Natural killer cell treated with Interleukin-12 subunit alpha and Interleukin-12 subunit beta and Interleukin-15 and Interleukin-18, amount 100 ng/mL, for 72 hours (primary cell): ENCODE measurements around the gene SH2B3. TPM values are rescaled to one million over a fixed set of nuclear protein-coding genes. Genes with fewer than 3 reads are reported as not detected.

ENCODE experiments used
- ATAC-seq, 2 donors: fragments of 150-1000 bp; cut with Tn5 transposase in 1 of 2; sonication (Bioruptor Pico), chemical (Tn5 transposase) in 1 of 2; 2 replicates each; pipeline ENCODE4 v1.10.0; 2021
- DNase-seq: peaks from one replicate; pipeline ENCODE4 v3.0.0; 2022; ENCODE audit warnings: low spot score
- H3K27ac Mint-ChIP-seq, 2 donors: 1 replicate in 1 of 2; 2 replicates in 1 of 2; pipeline ENCODE4 v1.8.0; 2022; ENCODE audit warnings: mixed read lengths in 2 of 2, mild to moderate bottlenecking in 1 of 2, moderate library complexity in 1 of 2
- H3K27me3 Mint-ChIP-seq, 2 donors: 1 replicate in 1 of 2; 2 replicates in 1 of 2; pipeline ENCODE4 v1.8.0; 2022; ENCODE audit warnings: mixed read lengths in 2 of 2
- H3K36me3 Mint-ChIP-seq: one replicate; pipeline ENCODE4 v1.8.0; 2022; ENCODE audit warnings: mixed read lengths
- H3K4me1 Mint-ChIP-seq, 2 donors: 1 replicate in 1 of 2; 2 replicates in 1 of 2; pipeline ENCODE4 v1.8.0; 2022; ENCODE audit warnings: low read depth in 2 of 2, mixed read lengths in 2 of 2, mild to moderate bottlenecking in 1 of 2
- H3K4me3 Mint-ChIP-seq: one replicate; pipeline ENCODE4 v1.8.0; 2022; ENCODE audit warnings: mixed read lengths
- H3K9me3 Mint-ChIP-seq: 2 replicates; pipeline ENCODE4 v1.8.0; 2022; ENCODE audit warnings: mixed read lengths
- total RNA-seq, 2 donors: library from RNA; stranded (reverse); gene quantifications; one replicate each; pipeline ENCODE4 v1.2.3, GENCODE V29; 2022

Gene SH2B3
- total RNA-seq, 2 donors from 2014 or later: 10.0 to 12.2 TPM

DNA sequence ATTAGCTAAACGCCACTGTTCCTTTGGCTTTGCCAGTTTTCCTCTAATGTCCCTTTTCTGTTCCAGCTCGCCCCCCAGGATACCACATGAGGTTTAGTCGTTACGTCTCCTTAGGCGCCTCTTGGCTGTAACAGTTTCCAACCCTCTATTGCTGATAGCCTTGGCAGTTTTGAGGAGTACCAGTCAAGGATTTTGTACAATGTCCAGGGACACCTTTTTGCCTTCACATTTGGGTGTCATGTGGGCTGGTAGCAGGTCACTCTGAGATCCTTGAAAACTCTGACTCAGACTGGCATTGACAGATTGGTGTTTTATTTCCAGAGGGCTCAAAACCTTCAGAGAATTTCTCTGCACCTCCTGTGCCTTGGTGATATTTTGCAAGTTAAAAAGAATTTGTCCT is 14.1 kb downstream of the SH2B3 start:
- Mint-ChIP-seq H3K9me3 (no peaks in the 10 kb centered on the region), H3K4me1 (peaks cover 9 to 21% of the 10 kb centered on the region in 2 donors), H3K27me3 (no peaks in the 10 kb centered on the region), H3K36me3 (no peaks in the 10 kb centered on the region), H3K27ac (no peak overlapping the region), H3K4me3 (no peak overlapping the region)
- ATAC-seq (no peak), DNase-seq (no peak)

DNA sequence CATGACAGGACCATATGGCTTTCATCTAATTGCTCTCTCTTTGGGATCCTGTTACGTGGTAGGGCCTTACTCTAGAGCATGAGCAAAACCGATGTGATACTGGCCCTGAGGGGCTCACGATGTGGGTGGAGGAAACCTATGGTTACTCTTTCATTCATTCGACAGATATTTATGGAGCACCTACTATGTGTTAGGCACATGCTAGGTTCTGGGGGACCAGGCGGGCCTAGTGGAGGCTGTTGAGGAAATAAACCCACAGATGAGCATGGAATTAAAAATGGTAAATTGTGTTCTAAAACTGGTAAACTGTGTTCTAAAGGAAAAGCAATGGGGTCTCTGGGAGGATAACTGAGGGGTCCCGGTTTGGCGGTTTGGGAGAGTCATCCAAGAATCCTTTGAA is 14.8 kb downstream of the SH2B3 start:
- Mint-ChIP-seq H3K36me3 (no peaks in the 10 kb centered on the region), H3K27me3 (no peaks in the 10 kb centered on the region), H3K9me3 (no peaks in the 10 kb centered on the region), H3K4me1 (peaks cover 10 to 24% of the 10 kb centered on the region in 2 donors), H3K27ac (no peak overlapping the region), H3K4me3 (no peak overlapping the region)
- ATAC-seq (no peak), DNase-seq (no peak)

DNA sequence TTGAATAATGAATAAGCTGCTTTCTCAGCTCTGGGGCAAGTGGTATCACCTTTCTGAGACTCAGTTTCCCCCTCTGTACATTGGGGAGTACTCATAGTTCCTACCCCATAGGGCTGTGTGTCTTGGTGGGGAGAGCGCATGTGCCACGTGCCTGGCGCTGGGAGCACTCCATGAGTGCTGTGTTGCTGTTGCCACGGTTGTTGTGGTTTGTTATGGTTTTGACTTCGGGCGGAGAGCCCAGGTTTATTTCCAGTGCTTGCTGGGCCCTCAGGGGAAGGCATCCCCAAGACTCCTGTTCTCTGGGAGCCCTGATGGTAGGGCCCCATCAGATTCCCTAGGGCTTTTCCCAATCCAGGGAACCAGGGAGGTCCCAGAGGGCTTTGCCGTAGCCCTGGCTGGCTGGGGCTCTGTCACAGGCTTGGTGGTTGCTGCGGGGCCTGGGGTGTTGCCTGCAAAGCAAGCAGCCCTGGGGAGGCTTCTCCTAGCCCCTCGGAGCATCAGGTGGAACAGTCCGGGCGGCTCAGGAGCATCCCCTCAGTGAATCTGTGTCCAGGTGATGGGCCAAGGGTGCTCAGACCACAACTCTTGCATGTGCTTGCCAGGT is 18.6 kb downstream of the SH2B3 start:
- ATAC-seq (no peak), DNase-seq (no peak)
- Mint-ChIP-seq H3K4me3 (no peak overlapping the region), H3K4me1 (peaks cover 31 to 41% of the 10 kb centered on the region in 2 donors), H3K27me3 (no peaks in the 10 kb centered on the region), H3K27ac (peak overlapping the region in 1 of 2 donors; percentile 84), H3K9me3 (no peaks in the 10 kb centered on the region), H3K36me3 (no peaks in the 10 kb centered on the region)

DNA sequence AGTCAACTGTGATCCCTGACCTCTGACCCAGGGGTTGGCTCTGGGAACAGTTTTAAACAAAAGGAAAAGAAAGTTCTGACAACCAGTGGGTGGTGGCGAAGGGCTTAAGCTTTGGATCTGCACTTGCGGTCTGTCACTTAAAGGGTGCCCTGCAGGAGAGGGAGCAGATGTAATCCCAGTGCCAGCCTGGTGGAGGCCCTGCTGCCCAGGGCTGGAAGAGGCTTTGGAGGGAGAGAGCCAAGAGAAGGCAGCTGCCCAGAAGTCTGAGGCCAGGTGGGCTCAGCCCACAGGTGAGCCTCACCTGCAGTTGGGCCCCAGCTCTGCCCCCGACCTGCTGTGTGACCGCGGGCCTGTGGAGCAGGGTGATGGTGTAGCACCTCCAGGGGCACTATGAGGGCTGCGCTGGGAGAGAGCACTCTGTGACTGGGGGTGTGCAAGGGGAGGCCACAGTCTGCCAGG is 19.1 kb downstream of the SH2B3 start:
- Mint-ChIP-seq H3K9me3 (no peaks in the 10 kb centered on the region), H3K4me1 (peaks cover 31 to 44% of the 10 kb centered on the region in 2 donors), H3K4me3 (no peak overlapping the region), H3K27me3 (no peaks in the 10 kb centered on the region), H3K27ac (peak overlapping the region; percentile 66 to 84), H3K36me3 (no peaks in the 10 kb centered on the region)
- DNase-seq (no peak), ATAC-seq (no peak)

DNA sequence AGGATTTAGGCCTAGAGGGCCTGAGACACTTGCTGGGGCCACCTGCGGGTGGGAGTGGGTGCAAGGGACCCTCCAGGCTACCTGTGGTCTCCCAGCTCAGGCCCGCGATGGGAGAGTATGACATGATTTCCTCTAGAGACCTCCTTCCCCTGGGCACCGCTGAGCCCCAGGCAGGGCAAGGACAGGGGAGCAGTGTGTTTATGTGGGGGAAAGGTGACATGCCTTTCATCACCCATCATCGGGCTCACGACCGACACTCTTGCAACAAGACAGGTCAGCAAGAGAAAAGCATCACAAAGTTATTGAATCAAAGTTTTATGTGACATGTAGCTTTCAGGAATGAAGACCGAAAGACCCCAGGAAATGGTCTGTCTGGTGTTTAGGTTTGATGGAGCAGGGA is 19.9 kb downstream of the SH2B3 start:
- DNase-seq (no peak), ATAC-seq (no peak)
- Mint-ChIP-seq H3K27me3 (no peaks in the 10 kb centered on the region), H3K36me3 (no peaks in the 10 kb centered on the region), H3K4me3 (peak overlapping the region; percentile 65), H3K27ac (peak overlapping the region; percentile 66 to 84), H3K4me1 (peaks cover 38 to 51% of the 10 kb centered on the region in 2 donors), H3K9me3 (no peaks in the 10 kb centered on the region)

DNA sequence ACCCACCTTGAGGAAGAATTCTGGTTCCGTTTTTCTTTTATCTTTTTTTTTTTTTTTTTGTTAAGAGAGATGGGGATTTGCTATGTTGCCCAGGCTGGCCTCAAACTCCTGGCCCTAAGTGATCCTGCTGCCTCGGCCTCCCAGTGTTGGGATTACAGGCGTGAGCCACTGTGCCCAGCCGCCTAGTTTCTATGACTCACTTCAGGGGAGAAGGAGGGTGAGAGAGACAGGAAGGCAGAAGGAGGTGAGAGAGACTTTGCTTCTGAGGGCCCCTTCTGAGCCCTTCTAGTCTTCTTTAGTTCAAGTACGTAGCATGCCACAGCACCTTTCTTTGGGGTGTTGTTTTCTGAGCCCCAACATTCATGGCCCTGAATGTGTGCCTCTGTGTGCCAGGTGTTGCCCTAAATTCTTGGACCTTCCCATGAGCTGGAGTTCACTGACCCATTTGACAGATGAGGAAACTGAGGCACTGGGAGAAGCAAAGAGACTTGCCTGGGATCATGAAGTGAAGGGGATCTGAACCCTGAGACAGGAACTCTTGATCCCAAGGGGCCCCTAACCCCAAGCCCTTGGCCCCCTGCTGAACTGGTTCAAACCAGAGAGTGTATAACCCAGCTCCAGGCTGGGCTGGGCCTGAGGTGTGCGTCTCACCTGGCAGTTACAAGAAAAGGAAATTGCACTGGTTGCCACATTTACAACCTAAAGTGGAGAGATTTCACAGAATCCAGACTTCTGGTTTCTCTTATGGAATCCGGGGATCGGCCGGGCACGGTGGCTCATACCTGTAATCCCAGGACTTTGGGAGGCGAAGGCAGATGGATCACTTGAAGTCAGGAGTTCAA is 20.8 kb downstream of the SH2B3 start:
- Mint-ChIP-seq H3K9me3 (no peaks in the 10 kb centered on the region), H3K27ac (peak overlapping the region; percentile 66 to 84), H3K27me3 (no peaks in the 10 kb centered on the region), H3K4me1 (peaks cover 47 to 58% of the 10 kb centered on the region in 2 donors), H3K36me3 (no peaks in the 10 kb centered on the region), H3K4me3 (peak overlapping the region; percentile 65)
- ATAC-seq (peak; percentile 62 to 65), DNase-seq (no peak)

DNA sequence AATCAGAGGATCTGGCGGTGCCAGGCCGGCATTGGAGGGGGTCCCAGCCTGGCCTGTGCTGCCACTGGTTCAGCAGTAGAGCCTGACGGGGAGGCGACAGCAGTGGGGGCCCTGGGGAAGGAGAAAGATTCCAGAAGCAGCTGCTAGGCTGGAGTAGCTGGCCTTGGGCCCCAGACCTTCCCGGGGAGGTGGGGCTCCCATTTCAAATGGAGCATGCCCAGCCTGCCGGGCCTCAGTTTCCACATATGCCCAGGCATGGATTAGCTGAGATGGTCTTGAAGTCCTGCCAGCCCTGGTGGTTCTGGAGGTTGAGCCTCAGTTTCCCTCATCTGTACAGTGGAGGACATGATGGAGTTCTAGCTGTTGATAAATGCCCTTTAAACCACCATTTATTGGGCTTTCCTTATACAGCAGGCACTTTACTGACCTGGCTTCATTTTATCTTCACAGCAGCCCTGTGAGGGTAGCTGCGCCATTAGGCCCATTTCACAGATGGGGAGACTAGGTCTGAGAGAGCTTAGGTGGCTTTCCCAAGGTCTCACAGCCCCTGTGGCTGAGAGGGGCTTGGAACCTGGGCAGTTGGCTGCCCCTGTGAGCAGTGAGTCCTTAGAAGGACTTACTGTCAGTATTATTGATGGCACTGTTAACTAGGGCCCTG is 21.8 kb downstream of the SH2B3 start:
- no peak overlapping the region for H3K4me3 Mint-ChIP-seq
- ATAC-seq (no peak), DNase-seq (no peak)
- peaks cover 57 to 68% of the 10 kb centered on the region in 2 donors for H3K4me1 Mint-ChIP-seq
- H3K36me3 Mint-ChIP-seq: no peaks in the 10 kb centered on the region
- no peaks in the 10 kb centered on the region for H3K9me3 Mint-ChIP-seq
- H3K27ac Mint-ChIP-seq: peak overlapping the region; percentile 66 to 72
- H3K27me3 Mint-ChIP-seq: no peaks in the 10 kb centered on the region

DNA sequence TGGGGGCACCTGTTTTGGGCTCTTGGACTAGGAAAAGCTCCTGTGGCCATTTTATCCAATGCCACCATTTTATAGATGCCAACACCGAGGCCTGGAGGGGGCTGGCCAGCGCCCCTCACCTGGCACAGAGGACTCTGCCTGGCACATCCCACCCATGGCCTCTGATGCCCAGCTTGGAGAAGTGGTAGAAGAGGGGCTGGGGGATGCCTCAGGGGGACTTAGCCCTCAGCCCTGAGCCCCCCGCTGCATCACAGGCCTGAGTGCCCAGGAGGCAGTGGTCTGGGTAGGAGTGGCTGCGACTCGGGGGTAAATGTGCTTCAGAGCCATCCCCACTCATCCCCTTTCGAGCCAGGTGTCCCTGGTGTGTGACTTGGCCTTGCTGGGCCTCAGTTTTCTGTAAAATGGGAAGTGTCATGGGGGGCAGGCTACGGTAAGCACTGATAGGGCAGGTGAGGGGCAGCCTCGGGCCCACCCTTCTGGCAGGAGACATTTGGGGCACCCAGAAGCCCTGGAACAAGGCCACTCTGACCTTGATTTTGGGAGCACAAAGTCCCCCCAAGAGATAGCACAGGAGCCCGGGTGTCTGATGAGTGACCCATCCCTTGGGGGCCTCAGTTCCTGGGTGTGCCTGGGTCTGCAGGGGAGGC is 22.5 kb downstream of the SH2B3 start:
- Mint-ChIP-seq H3K4me1 (peaks cover 63 to 70% of the 10 kb centered on the region in 2 donors), H3K9me3 (no peaks in the 10 kb centered on the region), H3K4me3 (peak overlapping the region; percentile 62), H3K27me3 (no peaks in the 10 kb centered on the region), H3K27ac (peak overlapping the region; percentile 59 to 72), H3K36me3 (no peaks in the 10 kb centered on the region)
- DNase-seq (no peak), ATAC-seq (no peak)

DNA sequence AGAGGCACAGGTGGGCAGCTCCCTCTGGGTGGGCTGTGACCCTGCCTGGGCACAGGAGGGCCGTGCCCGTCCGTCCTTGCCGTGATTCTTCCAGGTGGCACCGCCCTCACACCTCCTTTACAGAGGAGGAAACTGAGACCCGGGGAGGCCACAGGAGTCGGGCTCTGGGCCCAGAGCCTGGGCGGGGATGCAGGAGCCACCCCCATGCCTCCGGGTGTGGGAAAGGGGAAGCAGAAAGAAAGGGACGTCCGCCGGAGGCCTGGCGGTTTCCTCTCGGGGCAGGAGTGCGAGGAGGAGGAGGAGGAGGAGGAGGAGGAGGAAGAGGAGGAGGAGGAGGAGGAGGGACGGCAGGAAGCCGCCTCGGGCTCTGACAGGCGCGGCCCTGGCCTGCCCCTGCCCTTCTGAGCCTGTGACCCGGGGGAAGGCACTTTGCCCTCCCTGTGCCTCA is 23.0 kb downstream of the SH2B3 start:
- peak; percentile 5 to 26 for ATAC-seq
- Mint-ChIP-seq H3K4me3 (peak overlapping the region; percentile 62), H3K27me3 (no peaks in the 10 kb centered on the region), H3K4me1 (peaks cover 69 to 75% of the 10 kb centered on the region in 2 donors), H3K9me3 (no peaks in the 10 kb centered on the region), H3K36me3 (no peaks in the 10 kb centered on the region), H3K27ac (peak overlapping the region; percentile 59 to 72)
- no peak for DNase-seq

DNA sequence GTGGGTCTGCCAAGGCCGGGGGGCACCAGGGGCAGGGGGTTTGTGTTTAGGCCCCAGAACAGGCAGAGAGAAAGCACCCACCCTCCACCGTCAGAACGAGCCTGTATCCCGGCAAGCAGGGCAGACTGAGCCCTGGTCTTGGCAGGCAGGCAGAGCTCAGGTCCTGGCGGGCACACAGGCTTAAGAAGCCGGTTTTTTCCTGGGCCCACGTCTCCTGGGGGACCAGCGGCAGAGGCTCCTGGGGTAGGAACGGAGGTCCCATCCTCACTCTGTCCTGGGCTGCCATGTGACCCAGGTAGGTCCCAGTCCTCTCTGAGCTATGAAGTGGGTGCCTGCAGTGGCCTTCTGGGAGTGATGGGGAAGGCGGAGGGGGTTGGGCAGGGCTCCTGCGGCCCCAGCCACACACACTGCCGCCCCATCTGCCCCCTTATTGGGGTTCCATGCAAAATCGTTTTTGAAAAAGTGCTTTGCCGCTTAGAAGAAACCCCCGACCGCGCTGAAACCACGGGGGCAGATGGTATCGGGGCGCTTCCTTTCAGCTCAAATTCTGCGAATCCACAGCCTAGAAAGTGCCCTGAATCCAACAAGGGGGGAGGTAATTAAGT is 24.2 kb downstream of the SH2B3 start:
- H3K9me3 Mint-ChIP-seq: no peaks in the 10 kb centered on the region
- H3K36me3 Mint-ChIP-seq: no peaks in the 10 kb centered on the region
- ATAC-seq: peak; percentile 17 to 39
- peaks cover 75 to 78% of the 10 kb centered on the region in 2 donors for H3K4me1 Mint-ChIP-seq
- no peak for DNase-seq
- H3K27me3 Mint-ChIP-seq: peaks cover 0 to 2% of the 10 kb centered on the region in 2 donors
- H3K27ac Mint-ChIP-seq: peak overlapping the region; percentile 83 to 91
- peak overlapping the region; percentile 80 for H3K4me3 Mint-ChIP-seq

DNA sequence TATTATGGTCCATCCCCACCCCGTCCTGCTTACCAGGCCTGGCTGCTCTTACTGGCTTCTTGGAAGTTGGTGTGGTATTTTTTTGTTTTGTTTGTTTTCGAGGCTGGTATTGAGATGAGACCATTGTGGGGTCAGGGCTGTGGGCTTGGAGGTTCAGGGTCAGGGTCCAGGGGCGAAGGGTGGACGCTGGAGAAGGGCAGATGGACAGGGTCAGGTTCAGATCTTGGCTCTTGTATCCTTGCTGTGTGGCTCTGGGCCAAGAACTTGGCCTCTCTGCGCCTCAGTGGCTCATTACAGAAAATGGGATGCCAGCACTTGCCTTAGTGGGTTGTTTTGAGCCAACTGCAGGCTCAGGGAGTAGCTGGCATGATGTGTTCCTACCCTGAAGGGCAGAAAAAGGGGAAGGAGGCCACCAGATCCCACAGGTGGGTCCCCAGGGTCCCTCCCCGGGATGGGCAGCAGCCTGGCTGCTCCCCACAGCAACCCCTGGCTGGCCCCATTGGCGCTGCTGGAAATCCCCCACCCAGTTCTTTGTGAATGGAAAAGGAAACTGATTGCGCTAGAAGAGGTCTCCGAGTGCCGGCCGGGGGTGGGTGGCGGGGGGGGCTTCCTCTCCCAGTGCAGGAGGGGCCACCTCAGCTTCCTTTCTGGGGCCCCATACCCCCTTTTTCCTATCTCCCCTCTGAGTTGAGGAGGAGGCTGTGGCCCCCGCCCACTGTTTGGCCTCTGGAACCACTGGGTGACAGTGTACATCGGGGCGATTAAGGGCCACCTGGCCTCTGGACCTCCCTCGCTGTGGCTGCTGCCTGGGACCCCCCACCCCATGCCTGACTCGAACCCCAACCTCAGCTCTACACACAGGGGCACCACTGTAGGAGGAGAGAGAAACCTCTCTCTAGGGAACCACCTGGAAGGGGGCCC is 25.0 kb downstream of the SH2B3 start:
- H3K27ac Mint-ChIP-seq: peak overlapping the region; percentile 83 to 91
- peak; percentile 56 to 75 for ATAC-seq
- H3K36me3 Mint-ChIP-seq: no peaks in the 10 kb centered on the region
- H3K27me3 Mint-ChIP-seq: peaks cover 0 to 2% of the 10 kb centered on the region in 2 donors
- peak; percentile 80 for DNase-seq
- H3K4me3 Mint-ChIP-seq: peak overlapping the region; percentile 80
- no peaks in the 10 kb centered on the region for H3K9me3 Mint-ChIP-seq
- H3K4me1 Mint-ChIP-seq: peaks cover 76% of the 10 kb centered on the region in 2 donors

DNA sequence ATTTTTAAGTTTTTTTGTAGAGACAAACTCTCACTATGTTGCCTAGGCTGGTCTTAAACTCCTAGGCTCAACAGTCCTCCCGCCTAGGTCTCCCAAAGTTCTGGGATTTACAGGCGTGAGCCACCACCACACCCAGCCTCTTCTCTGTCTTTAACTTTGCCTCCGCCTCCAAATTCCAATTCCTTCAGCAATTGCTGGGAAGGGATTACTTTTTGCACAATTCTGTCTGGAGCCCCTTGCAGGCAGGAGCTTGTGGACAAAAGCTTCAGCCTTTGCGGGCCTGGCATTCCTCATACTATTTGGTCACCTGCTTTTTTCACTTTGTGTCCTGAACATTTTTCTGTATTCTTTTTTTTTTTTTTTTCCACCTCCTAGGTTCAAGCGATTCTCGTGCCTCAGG is 26.0 kb downstream of the SH2B3 start:
- no peak for DNase-seq
- no peaks in the 10 kb centered on the region for H3K36me3 Mint-ChIP-seq

More for the DNA sequence above, 26.0 kb downstream of the SH2B3 start:
- Mint-ChIP-seq H3K27ac (peak overlapping the region; percentile 83 to 91), H3K27me3 (peaks cover 0 to 2% of the 10 kb centered on the region in 2 donors), H3K4me1 (peaks cover 76% of the 10 kb centered on the region in 2 donors), H3K9me3 (no peaks in the 10 kb centered on the region), H3K4me3 (peak overlapping the region; percentile 80)
- ATAC-seq: no peak
